IMR-90 (cell line): Measurements from ENCODE around the gene DLL1. TPM values are rescaled to one million over a fixed set of nuclear protein-coding genes. Genes with fewer than 3 reads are reported as not detected.

Source experiments
- ATAC-seq: fragments of 200-7000 bp; cut with Tn5 transposase; 2 replicates; pipeline ENCODE4 v1.9.1; 2020; ENCODE audit warnings: low read depth, mild to moderate bottlenecking, moderate library complexity
- BruUV-seq: library from RNA; stranded (reverse); fragments of 400-500 nt; replicated peaks from 2 replicates; lab custom pipeline; 2021; lab: Mats Ljungman, UMichigan
- CTCF ChIA-PET: fragments of 300-600 bp; formaldehyde crosslinking; extraction: SDS; loops from one replicate; lab custom pipeline; 2021; ENCODE audit warnings: antibody characterized with exemption; lab: Yijun Ruan, JAX
- POLR2A ChIA-PET: fragments of 300-600 bp; sonication (Branson Sonifier 250); formaldehyde crosslinking; loops from one replicate; lab custom pipeline; 2022; ENCODE audit warnings: antibody characterized with exemption; ENCODE audit not compliant: unreplicated experiment; lab: Charles Lee
- DNase-seq: peaks from one replicate; pipeline ENCODE4 v3.0.0; 2013
- H2AFZ ChIP-seq: replicated peaks from 2 replicates; pipeline ENCODE3; 2013; ENCODE audit warnings: low read length, mild to moderate bottlenecking; ENCODE audit not compliant: poor library complexity
- H2AK5ac ChIP-seq: 2 replicates; pipeline ENCODE4 v1.6.1; 2013; ENCODE audit warnings: low read depth, low read length, inconsistent platforms
- H2AK9ac ChIP-seq: replicated peaks from 2 replicates; pipeline ENCODE3; 2013; ENCODE audit warnings: mild to moderate bottlenecking, low read depth, low read length, moderate library complexity; ENCODE audit not compliant: poor library complexity
- H2BK120ac ChIP-seq: 2 replicates; pipeline ENCODE4 v1.6.1; 2013; ENCODE audit warnings: low read depth, low read length, inconsistent platforms
- H2BK15ac ChIP-seq: 3 replicates; pipeline ENCODE4 v1.6.1; 2013; ENCODE audit warnings: low read depth, low read length, inconsistent platforms
- H2BK20ac ChIP-seq: 2 replicates; pipeline ENCODE4 v1.6.1; 2013; ENCODE audit warnings: low read depth, mild to moderate bottlenecking, inconsistent platforms, low read length, moderate library complexity
- H2BK5ac ChIP-seq: 2 replicates; pipeline ENCODE4 v1.6.1; 2013; ENCODE audit warnings: mild to moderate bottlenecking, low read depth, low read length, inconsistent platforms; ENCODE audit not compliant: poor library complexity, severe bottlenecking
- H3K14ac ChIP-seq: replicated peaks from 2 replicates; pipeline ENCODE4 v1.6.1; 2013; ENCODE audit warnings: low read depth, low read length, inconsistent platforms
- H3K18ac ChIP-seq: 2 replicates; pipeline ENCODE4 v1.6.1; 2013; ENCODE audit warnings: low read depth, low read length, control low read depth
- H3K23ac ChIP-seq: 2 replicates; pipeline ENCODE4 v1.6.1; 2013; ENCODE audit warnings: low read depth, low read length, inconsistent platforms
- H3K27ac ChIP-seq: 2 replicates; pipeline ENCODE4 v1.5.1; 2013; ENCODE audit warnings: mild to moderate bottlenecking, control low read depth, low read length; ENCODE audit not compliant: insufficient read depth
- H3K27me3 ChIP-seq: 2 replicates; pipeline ENCODE4 v1.6.1; 2013; ENCODE audit warnings: low read length; ENCODE audit not compliant: control insufficient read depth, insufficient read depth
- H3K36me3 ChIP-seq: 2 replicates; pipeline ENCODE4 v1.6.1; 2013; ENCODE audit warnings: low read length, mixed read lengths; ENCODE audit not compliant: control insufficient read depth, insufficient read depth
- H3K4ac ChIP-seq: 2 replicates; pipeline ENCODE4 v1.6.1; 2013; ENCODE audit warnings: low read depth, low read length, inconsistent platforms
- H3K4me1 ChIP-seq: 2 replicates; pipeline ENCODE4 v1.6.1; 2013; ENCODE audit warnings: low read length, mixed read lengths; ENCODE audit not compliant: control insufficient read depth, insufficient read depth
- H3K4me2 ChIP-seq: 2 replicates; pipeline ENCODE4 v1.6.1; 2013; ENCODE audit warnings: low read depth, mild to moderate bottlenecking, control low read depth, low read length, moderate library complexity
- H3K4me3 ChIP-seq: 2 replicates; pipeline ENCODE4 v1.5.1; 2013; ENCODE audit warnings: low read depth, mild to moderate bottlenecking, control low read depth, low read length, moderate library complexity; ENCODE audit not compliant: insufficient read depth
- H3K56ac ChIP-seq: 2 replicates; pipeline ENCODE4 v1.6.1; 2013; ENCODE audit warnings: low read length, inconsistent platforms; ENCODE audit not compliant: insufficient read depth; ENCODE audit errors: extremely low read depth
- H3K79me1 ChIP-seq, 2 experiments: 2 replicates each; pipeline ENCODE4 v1.6.1; 2013; ENCODE audit warnings: low read length in 2 of 2, inconsistent platforms in 1 of 2, low read depth in 1 of 2
- H3K9ac ChIP-seq: 2 replicates; pipeline ENCODE4 v1.6.1; 2013; ENCODE audit warnings: low read depth, low read length, control low read depth
- H3K9me1 ChIP-seq: 2 replicates; pipeline ENCODE4 v1.6.1; 2013; ENCODE audit warnings: low read length, inconsistent platforms; ENCODE audit not compliant: insufficient read depth
- H3K9me3 ChIP-seq: 2 replicates; pipeline ENCODE4 v1.6.1; 2013; ENCODE audit warnings: low read length; ENCODE audit not compliant: control insufficient read depth, insufficient read depth
- H4K20me1 ChIP-seq: 2 replicates; pipeline ENCODE4 v1.6.1; 2013; ENCODE audit warnings: low read length, inconsistent platforms; ENCODE audit not compliant: insufficient read depth
- H4K5ac ChIP-seq: 2 replicates; pipeline ENCODE4 v1.6.1; 2013; ENCODE audit warnings: mild to moderate bottlenecking, low read depth, low read length, control low read depth
- H4K8ac ChIP-seq, 2 experiments: 2 replicates each; pipeline ENCODE4 v1.6.1; 2013; ENCODE audit warnings: low read depth in 2 of 2, low read length in 2 of 2, control low read depth in 1 of 2, inconsistent platforms in 1 of 2
- H4K91ac ChIP-seq: 2 replicates; pipeline ENCODE4 v1.6.1; 2013; ENCODE audit warnings: low read depth, low read length, inconsistent platforms; ENCODE audit not compliant: insufficient read depth
- CHD1 ChIP-seq: IDR thresholded peaks from 2 replicates; pipeline ENCODE4 v1.6.1; 2012; ENCODE audit warnings: low read depth, low read length, improper control_type of control experiment
- WGBS, 2 experiments: methylation state at CpG; one replicate each; pipeline versions ENCODE4 v1.1.5 to v1.1.7; 2013; ENCODE audit warnings: missing lambda C conversion rate in 2 of 2; ENCODE audit not compliant: insufficient read length in 1 of 2; ENCODE audit errors: extremely low coverage in 2 of 2; 5-methylcytosine and 5-hydroxymethylcytosine counted together
- dilution Hi-C: fragments of 300-500 bp; cut with HindIII; formaldehyde crosslinking; loops from one replicate; pipeline ENCODE4 v1.14.3; 2018; ENCODE audit warnings: low sequenced_read_pairs; ENCODE audit not compliant: unreplicated experiment
- in situ Hi-C: fragments of 300-500 bp; cut with MboI; formaldehyde crosslinking; loops from 3 replicates; pipeline ENCODE4 v1.14.3; 2019; ENCODE audit warnings: low sequenced_read_pairs, inconsistent platforms, mixed read lengths
- intact Hi-C: fragments of 100-400 bp; cut with micrococcal nuclease; formaldehyde crosslinking; loops from 2 replicates; pipeline ENCODE4 v1.10.0; 2022
- polyA plus RNA-seq, 3 experiments: library from polyadenylated mRNA; depleted of rRNA; stranded (reverse); fragments of >200 nt; gene quantifications; 2 replicates each; pipeline ENCODE4 v1.2.3, GENCODE V29; 2012; ENCODE audit warnings: low replicate concordance in 1 of 3
- total RNA-seq: library from RNA; depleted of rRNA; stranded (reverse); fragments of >200 nt; gene quantifications from 2 replicates; pipeline ENCODE4 v1.2.3, GENCODE V29; 2012
- TF ChIP-seq, protein P1 (sequence below): fragments of 150-350 bp; IDR thresholded peaks from 2 replicates; pipeline ENCODE4 v1.6.1; 2017; ENCODE audit warnings: mild to moderate bottlenecking, antibody characterized with exemption, low read length, low read depth

Gene DLL1
- total and polyA plus RNA-seq, 2 of the 4 experiments (the other 2 are of a cell fraction): under 0.01 to 0.31 TPM

DNA sequence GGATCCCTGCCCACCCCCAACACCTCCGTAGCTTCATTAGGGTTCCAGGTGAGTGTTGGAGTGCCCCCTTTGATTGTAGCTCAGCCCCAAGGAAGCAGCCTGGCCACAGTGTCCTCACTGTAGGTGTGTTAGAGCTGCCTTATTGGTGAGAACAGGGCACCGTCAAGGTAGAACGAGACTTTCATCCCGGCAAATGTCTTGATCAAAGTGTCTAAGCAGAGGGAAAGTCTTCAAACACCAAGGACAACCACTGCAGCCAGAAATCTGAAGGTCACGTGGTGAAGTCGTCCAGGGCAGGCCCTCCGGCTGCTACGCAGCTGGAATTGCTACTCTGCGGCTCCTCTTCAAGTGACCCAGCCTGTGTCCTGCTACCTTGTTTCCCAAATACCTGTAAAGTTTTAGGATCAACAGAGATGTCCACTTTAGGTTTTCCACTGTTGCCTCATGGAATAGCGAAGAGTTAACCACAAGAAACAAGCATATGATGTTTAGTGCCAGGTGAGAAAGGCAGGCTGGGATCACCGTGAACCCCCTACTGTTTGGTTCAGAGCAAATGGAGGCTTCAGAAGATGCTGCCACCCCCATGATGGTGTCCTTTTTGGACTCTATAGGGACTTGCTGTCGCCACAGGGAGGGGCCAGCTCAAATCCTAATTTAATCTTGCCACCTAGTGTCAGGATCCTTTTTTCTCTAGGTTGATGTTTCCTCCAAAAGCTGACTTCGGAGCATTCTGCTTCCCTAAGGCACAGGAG lies 1.7 kb upstream of the DLL1 start:
- no peak overlapping the region for H2BK15ac ChIP-seq
- no peak overlapping the region for H3K14ac ChIP-seq
- H2BK20ac ChIP-seq: no peak overlapping the region
- ChIA-PET POLR2A (no interaction called here), CTCF (interaction anchor here (1.4 to 1.8 kb wide), 3 partner anchors 231 to 503 kb away, joined by 3 to 9 read pairs (median 3); no protein-coding TSS in a partner anchor)
- dilution Hi-C loops (no loop called here), intact Hi-C loops (loop anchor here (5.0 to 10.0 kb wide), 2 partner anchors 240 to 458 kb away; no protein-coding TSS in a partner anchor), in situ Hi-C loops (no loop called here)
- H4K20me1 ChIP-seq: no peaks in the 10 kb centered on the region; the same call in 1 of the 2 replicates
- H3K4me3 ChIP-seq: no peak overlapping the region
- no peak overlapping the region for H3K27ac ChIP-seq
- H2AFZ ChIP-seq: no peak overlapping the region
- peaks cover 4% of the 10 kb centered on the region; the same call in 1 of the 2 replicates for H3K9me1 ChIP-seq
- H3K4me1 ChIP-seq: peaks cover 4% of the 10 kb centered on the region; the same call in 1 of the 2 replicates
- no peak overlapping the region for H2AK5ac ChIP-seq
- H3K36me3 ChIP-seq: no peaks in the 10 kb centered on the region
- no peak overlapping the region for H2AK9ac ChIP-seq
- no peak overlapping the region for H2BK120ac ChIP-seq
- H2BK5ac ChIP-seq: no peak overlapping the region
- no peak overlapping the region; the same call in 1 of the 2 replicates for H3K4me2 ChIP-seq
- no peak overlapping the region for H4K5ac ChIP-seq
- TF ChIP-seq CHD1: no peak
- TF ChIP-seq, protein P1, sequence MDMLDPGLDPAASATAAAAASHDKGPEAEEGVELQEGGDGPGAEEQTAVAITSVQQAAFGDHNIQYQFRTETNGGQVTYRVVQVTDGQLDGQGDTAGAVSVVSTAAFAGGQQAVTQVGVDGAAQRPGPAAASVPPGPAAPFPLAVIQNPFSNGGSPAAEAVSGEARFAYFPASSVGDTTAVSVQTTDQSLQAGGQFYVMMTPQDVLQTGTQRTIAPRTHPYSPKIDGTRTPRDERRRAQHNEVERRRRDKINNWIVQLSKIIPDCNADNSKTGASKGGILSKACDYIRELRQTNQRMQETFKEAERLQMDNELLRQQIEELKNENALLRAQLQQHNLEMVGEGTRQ: peak; percentile 38; the same call in 1 of the 2 replicates
- no peak overlapping the region for H3K9ac ChIP-seq
- H3K18ac ChIP-seq: no peak overlapping the region
- DNase-seq (no peak), ATAC-seq (no peak)
- H4K91ac ChIP-seq: no peak overlapping the region
- peaks cover 86% of the 10 kb centered on the region for H3K27me3 ChIP-seq
- no peak overlapping the region for H4K8ac ChIP-seq
- H3K56ac ChIP-seq: no peak overlapping the region
- H3K23ac ChIP-seq: no peak overlapping the region
- WGBS, 2 experiments: 8% methylated on average over 4 of the region's 13 CpGs; no CpG with 5 or more reads in 1 of the 2 experiments
- no peak overlapping the region for H3K4ac ChIP-seq
- no TSS peak for BruUV-seq
- peaks cover 4% of the 10 kb centered on the region; the same call in 1 of the 2 replicates for H3K9me3 ChIP-seq
- no peaks in the 10 kb centered on the region for H3K79me1 ChIP-seq
